Sigmoid colon (tissue), 7 donors: ENCODE results near the gene AGR2. TPM values are rescaled to one million over a fixed set of nuclear protein-coding genes. Genes with fewer than 3 reads are reported as not detected.

Experiments used
- DNase-seq: peaks from one replicate; pipeline ENCODE4 v3.0.0-alpha.2; 2019
- H3K27ac ChIP-seq, 4 donors: fragments of 200-600 bp; sonication (generic); one replicate each; pipeline ENCODE4 v1.5.1; 2016 to 2019; ENCODE audit warnings: mild to moderate bottlenecking in 1 of 4
- H3K27me3 ChIP-seq, 3 donors: fragments of 200-600 bp; sonication (generic); one replicate each; pipeline ENCODE4 v1.5.1; 2019; ENCODE audit warnings: mild to moderate bottlenecking in 1 of 3
- H3K36me3 ChIP-seq, 4 donors: fragments of 200-600 bp; sonication (generic); one replicate each; pipeline ENCODE4 v1.5.1; 2016 to 2019
- H3K4me1 ChIP-seq, 4 donors: fragments of 200-600 bp; sonication (generic); one replicate each; pipeline ENCODE4 v1.5.1; 2017 to 2019
- H3K4me3 ChIP-seq, 4 donors: fragments of 200-600 bp; sonication (generic); one replicate each; pipeline ENCODE4 v1.5.1; 2017 to 2019; ENCODE audit warnings: mild to moderate bottlenecking in 2 of 4, moderate library complexity in 1 of 4
- H3K9me3 ChIP-seq, 4 donors: fragments of 200-600 bp in 3 of 4; sonication (generic) in 3 of 4; one replicate each; pipeline versions ENCODE4 v1.5.1 to v1.6.1; 2013 to 2019
- CTCF ChIP-seq, 4 experiments: fragments of 450-650 bp in 3 of 4; fragments of 200-600 bp in 1 of 4; IDR thresholded peaks; one replicate each; pipeline ENCODE4 v1.5.1; 2016 to 2019; ENCODE audit warnings: antibody characterized with exemption in 4 of 4, mild to moderate bottlenecking in 3 of 4, moderate library complexity in 2 of 4
- EP300 ChIP-seq, 4 donors: sonication (generic); formaldehyde crosslinking; IDR thresholded peaks; one replicate each; pipeline ENCODE4 v1.6.1; 2017; ENCODE audit warnings: antibody characterized with exemption in 4 of 4
- POLR2A ChIP-seq, 2 donors: fragments of 450-650 bp; IDR thresholded peaks; one replicate each; pipeline ENCODE4 v1.6.1; 2016; ENCODE audit warnings: antibody characterized with exemption in 2 of 2, mild to moderate bottlenecking in 2 of 2, moderate library complexity in 2 of 2
- POLR2AphosphoS5 ChIP-seq, 4 donors: sonication (generic); formaldehyde crosslinking; IDR thresholded peaks; one replicate each; pipeline ENCODE4 v1.6.1; 2017; ENCODE audit warnings: antibody characterized with exemption in 4 of 4
- WGBS, 2 donors: extraction: QIAGEN DNeasy Blood & Tissue Kit; methylation state at CpG; one replicate each; pipeline ENCODE4 v1.1.7; 2013; 5-methylcytosine and 5-hydroxymethylcytosine counted together
- intact Hi-C: fragments of 100-400 bp; cut with DNase I; formaldehyde crosslinking; loops from one replicate; pipeline ENCODE4 v1.15.1; 2023
- polyA plus RNA-seq, 3 donors: library from polyadenylated mRNA; stranded (reverse); fragments of 200-250 nt; gene quantifications; one replicate each; pipeline ENCODE4 v1.2.3, GENCODE V29; 2013
- total RNA-seq, 4 donors: library from RNA; depleted of rRNA; stranded (reverse); fragments of >200 nt; gene quantifications; one replicate each; pipeline ENCODE4 v1.1.0, GENCODE V29; 2016
- donor health status: healthy with polysubstance abuse.
- donor health status: Bipolar disorder and iron deficiency.
- donor health status: healthy.

Gene AGR2
- total and polyA plus RNA-seq, 7 donors = 345 to 1,393 (median 370) TPM; not detected in 4

DNA sequence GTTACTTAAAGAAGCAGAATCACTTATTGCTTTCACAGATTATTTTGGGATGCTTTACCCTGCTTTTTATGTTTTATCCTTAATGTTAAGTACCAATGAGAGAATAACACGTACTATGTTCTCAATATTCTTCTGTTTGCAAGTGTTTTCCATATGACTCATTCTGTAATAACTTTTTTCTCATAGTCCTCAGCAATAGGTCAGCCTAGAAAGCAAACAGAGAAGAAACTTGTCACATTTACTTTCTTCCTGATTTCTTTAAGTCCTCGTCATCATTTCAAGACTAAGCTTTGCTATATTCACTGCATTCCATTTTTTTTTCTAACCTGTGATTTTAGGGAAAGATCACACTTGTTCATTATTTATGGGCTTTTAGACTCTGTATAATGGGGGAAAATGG is 6.8 kb upstream of the AGR2 start:
- intact Hi-C loops = no loop called here
- H3K9me3 ChIP-seq = no peaks in the 10 kb centered on the region
- no peaks in the 10 kb centered on the region for H3K27me3 ChIP-seq
- H3K4me3 ChIP-seq = no peak overlapping the region
- no peaks in the 10 kb centered on the region for H3K36me3 ChIP-seq
- TF ChIP-seq POLR2A (IDR thresholded peaks at IDR 0.05) (no peak), POLR2AphosphoS5 (IDR thresholded peaks at IDR 0.05) (no peak), CTCF (IDR thresholded peaks at IDR 0.05) (no peak), EP300 (IDR thresholded peaks at IDR 0.05) (no peak)
- H3K27ac ChIP-seq = no peak overlapping the region
- H3K4me1 ChIP-seq = no peaks in the 10 kb centered on the region
- no peak for DNase-seq
- 12 to 52% methylated on average over 2 of the region's 2 CpGs for WGBS, 2 donors

GRCh38 chr7:16810573-16810972 is 5.8 kb upstream of the AGR2 start:
- H3K4me1 ChIP-seq = no peaks in the 10 kb centered on the region

GRCh38 chr7:16810112-16810511 is 5.3 kb upstream of the AGR2 start:
- intact Hi-C loops = no loop called here
- DNase-seq = no peak
- H3K27ac ChIP-seq = no peak overlapping the region
- WGBS, 2 donors = 14 to 57% methylated on average over 2 of the region's 2 CpGs
- H3K9me3 ChIP-seq = no peaks in the 10 kb centered on the region
- TF ChIP-seq CTCF (IDR thresholded peaks at IDR 0.05) (no peak), POLR2AphosphoS5 (IDR thresholded peaks at IDR 0.05) (no peak), EP300 (IDR thresholded peaks at IDR 0.05) (no peak), POLR2A (IDR thresholded peaks at IDR 0.05) (no peak)
- no peaks in the 10 kb centered on the region for H3K4me1 ChIP-seq
- no peaks in the 10 kb centered on the region for H3K36me3 ChIP-seq
- no peaks in the 10 kb centered on the region for H3K27me3 ChIP-seq
- H3K4me3 ChIP-seq = no peak overlapping the region

More at GRCh38 chr7:16810573-16810972, 5.8 kb upstream of the AGR2 start:
- Histone ChIP-seq H3K27ac (no peak overlapping the region), H3K36me3 (no peaks in the 10 kb centered on the region), H3K9me3 (no peaks in the 10 kb centered on the region), H3K27me3 (no peaks in the 10 kb centered on the region), H3K4me3 (no peak overlapping the region)
- DNase-seq = no peak
- TF ChIP-seq CTCF (IDR thresholded peaks at IDR 0.05) (no peak), EP300 (IDR thresholded peaks at IDR 0.05) (no peak), POLR2A (IDR thresholded peaks at IDR 0.05) (no peak), POLR2AphosphoS5 (IDR thresholded peaks at IDR 0.05) (no peak)
- intact Hi-C loops = no loop called here
- 19 to 66% methylated on average over 5 of the region's 5 CpGs for WGBS, 2 donors

- 14 to 64% methylated on average over 3 of the region's 3 CpGs for WGBS, 2 donors
Observed at GRCh38 chr7:16805441-16805840, 642 bp upstream of the AGR2 start.

More at GRCh38 chr7:16805441-16805840, 642 bp upstream of the AGR2 start:
- intact Hi-C loops = loop anchor here (10.0 kb wide), 1 partner anchor 109 kb away; no protein-coding TSS in a partner anchor
- DNase-seq = no peak
- H3K27ac ChIP-seq = no peak overlapping the region
- no peaks in the 10 kb centered on the region for H3K4me1 ChIP-seq
- TF ChIP-seq POLR2AphosphoS5 (IDR thresholded peaks at IDR 0.05) (no peak), POLR2A (IDR thresholded peaks at IDR 0.05) (no peak), EP300 (IDR thresholded peaks at IDR 0.05) (no peak), CTCF (IDR thresholded peaks at IDR 0.05) (no peak)
- no peaks in the 10 kb centered on the region for H3K36me3 ChIP-seq
- H3K27me3 ChIP-seq = no peaks in the 10 kb centered on the region
- H3K4me3 ChIP-seq = no peak overlapping the region
- H3K9me3 ChIP-seq = no peaks in the 10 kb centered on the region
